Epithelial cell of prostate (primary cell): ENCODE results near the gene ATG101.

ENCODE experiments used
- DNase-seq: peaks from one replicate; pipeline ENCODE4 v3.0.0-alpha.2; 2011; ENCODE audit warnings: low read depth, low spot score
- H3K27ac ChIP-seq: fragments of 450-650 bp; 2 replicates; pipeline ENCODE4 v1.5.1; 2017; ENCODE audit warnings: mild to moderate bottlenecking

ATG101 gene

GRCh38 chr12:52056801-52057637, 12.8 kb upstream of the ATG101 start:
- H3K27ac ChIP-seq = no peak overlapping the region
- DNase-seq = no peak

- no peak for DNase-seq
- H3K27ac ChIP-seq = no peak overlapping the region
Measured at GRCh38 chr12:52057638-52058576, 11.9 kb upstream of the ATG101 start.

- no peak for DNase-seq
- no peak overlapping the region for H3K27ac ChIP-seq
Measured at GRCh38 chr12:52058631-52059361, 11.0 kb upstream of the ATG101 start.

GRCh38 chr12:52059582-52060497, 9.9 kb upstream of the ATG101 start:
- H3K27ac ChIP-seq = no peak overlapping the region
- DNase-seq = no peak

GRCh38 chr12:52060498-52061177, 9.1 kb upstream of the ATG101 start:
- no peak overlapping the region for H3K27ac ChIP-seq
- DNase-seq = no peak

GRCh38 chr12:52061470-52062166, 8.2 kb upstream of the ATG101 start:
- DNase-seq = no peak
- no peak overlapping the region for H3K27ac ChIP-seq

- no peak for DNase-seq
- no peak overlapping the region for H3K27ac ChIP-seq
Measured at GRCh38 chr12:52062167-52063081, 7.4 kb upstream of the ATG101 start.

GRCh38 chr12:52063082-52063924, 6.5 kb upstream of the ATG101 start:
- DNase-seq = no peak
- H3K27ac ChIP-seq = no peak overlapping the region

- H3K27ac ChIP-seq = no peak overlapping the region
- DNase-seq = no peak
Measured at GRCh38 chr12:52063981-52064649, 5.7 kb upstream of the ATG101 start.

GRCh38 chr12:52066346-52067080, 3.3 kb upstream of the ATG101 start:
- H3K27ac ChIP-seq = no peak overlapping the region
- DNase-seq = no peak

- H3K27ac ChIP-seq = no peak overlapping the region
- DNase-seq = no peak
Measured at GRCh38 chr12:52067081-52067374, 2.8 kb upstream of the ATG101 start.

- H3K27ac ChIP-seq = peak overlapping the region; percentile 59
- no peak for DNase-seq
Measured at GRCh38 chr12:52070185-52070925, 577 bp downstream of the ATG101 start.

- no peak overlapping the region for H3K27ac ChIP-seq
- DNase-seq = no peak
Measured at GRCh38 chr12:52073531-52074381, 4.0 kb downstream of the ATG101 start.
